ENCODE measurements around the gene PFN4. TPM values are rescaled to one million over a fixed set of nuclear protein-coding genes. Genes with fewer than 3 reads are reported as not detected.

Gene PFN4, protein sequence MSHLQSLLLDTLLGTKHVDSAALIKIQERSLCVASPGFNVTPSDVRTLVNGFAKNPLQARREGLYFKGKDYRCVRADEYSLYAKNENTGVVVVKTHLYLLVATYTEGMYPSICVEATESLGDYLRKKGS
- 1 to 10 TPM in 1 of 4 donors, under 1 TPM in 1, not detected in 2; 0.85 to 1.3 TPM for total RNA-seq

DNA sequence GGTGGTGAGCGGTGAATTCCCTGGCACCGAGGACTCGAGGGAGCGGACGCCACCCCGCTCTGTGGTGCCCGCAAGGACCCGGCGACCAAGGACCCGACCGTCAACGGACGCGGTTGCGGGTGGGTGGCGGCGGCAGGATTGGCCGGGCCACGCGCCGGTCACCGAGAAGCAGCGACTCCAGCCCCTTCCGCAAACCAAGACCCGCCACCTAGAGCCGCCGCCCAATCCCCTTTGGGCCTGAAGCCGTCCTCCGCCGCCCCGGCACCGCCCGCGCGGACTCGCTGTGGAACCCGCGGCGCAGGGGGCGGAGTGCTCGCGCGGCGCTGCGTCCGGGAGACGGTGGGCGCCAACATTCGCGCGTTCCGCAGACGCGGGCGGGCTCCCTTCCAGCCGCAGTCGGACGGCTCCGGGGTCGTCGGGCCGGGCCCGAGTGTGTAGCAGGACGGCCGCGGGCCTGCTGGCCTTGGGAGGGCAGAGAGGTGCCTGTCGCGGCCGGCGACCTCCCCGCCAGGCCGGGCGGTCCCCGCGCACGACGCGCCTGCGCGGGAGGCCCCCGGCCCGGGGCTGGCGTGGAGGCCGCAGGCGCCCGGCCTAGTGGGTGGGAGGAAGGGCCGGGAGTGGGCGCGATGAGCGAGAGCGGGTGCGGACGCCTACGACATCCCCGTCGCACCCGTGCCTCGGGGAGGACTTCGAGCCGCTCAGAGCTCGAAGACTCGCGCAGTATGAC lies at the start of gene PFN4, which contains the start of gene FAM228B:
TSS of gene PFN4 (minus strand) at position 140 of the 727 bp plus-strand sequence. CDS start 799 bp downstream, outside the sequence.
TSS of gene FAM228B (plus strand) at position 275 of the 727 bp plus-strand sequence. CDS start 893 bp downstream, outside the sequence.
- TF ChIP-seq, protein P1, sequence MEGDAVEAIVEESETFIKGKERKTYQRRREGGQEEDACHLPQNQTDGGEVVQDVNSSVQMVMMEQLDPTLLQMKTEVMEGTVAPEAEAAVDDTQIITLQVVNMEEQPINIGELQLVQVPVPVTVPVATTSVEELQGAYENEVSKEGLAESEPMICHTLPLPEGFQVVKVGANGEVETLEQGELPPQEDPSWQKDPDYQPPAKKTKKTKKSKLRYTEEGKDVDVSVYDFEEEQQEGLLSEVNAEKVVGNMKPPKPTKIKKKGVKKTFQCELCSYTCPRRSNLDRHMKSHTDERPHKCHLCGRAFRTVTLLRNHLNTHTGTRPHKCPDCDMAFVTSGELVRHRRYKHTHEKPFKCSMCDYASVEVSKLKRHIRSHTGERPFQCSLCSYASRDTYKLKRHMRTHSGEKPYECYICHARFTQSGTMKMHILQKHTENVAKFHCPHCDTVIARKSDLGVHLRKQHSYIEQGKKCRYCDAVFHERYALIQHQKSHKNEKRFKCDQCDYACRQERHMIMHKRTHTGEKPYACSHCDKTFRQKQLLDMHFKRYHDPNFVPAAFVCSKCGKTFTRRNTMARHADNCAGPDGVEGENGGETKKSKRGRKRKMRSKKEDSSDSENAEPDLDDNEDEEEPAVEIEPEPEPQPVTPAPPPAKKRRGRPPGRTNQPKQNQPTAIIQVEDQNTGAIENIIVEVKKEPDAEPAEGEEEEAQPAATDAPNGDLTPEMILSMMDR (IDR thresholded peaks at IDR 0.05; ENCODE audit: low read depth) = no peak

DNA sequence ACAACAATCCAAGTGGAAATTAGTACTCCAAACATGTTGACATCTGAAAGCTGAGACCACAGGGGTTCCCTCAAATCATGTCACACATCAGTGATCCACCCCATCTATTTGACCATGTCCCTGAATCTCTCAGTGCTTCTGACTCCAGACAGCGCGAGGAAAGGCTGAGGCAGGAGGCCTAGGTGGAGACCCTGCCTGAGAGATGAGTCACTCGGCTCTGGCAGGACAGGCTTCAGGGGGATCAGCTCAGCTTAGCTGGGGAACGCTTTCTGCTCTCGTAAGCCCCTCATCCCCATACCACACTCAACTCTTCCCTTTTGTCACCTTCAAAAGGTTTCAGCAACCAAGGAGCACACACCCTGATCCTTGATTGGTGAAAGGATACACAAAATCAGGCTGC lies 45.9 kb upstream of the PFN4 start:
- TF ChIP-seq, protein P1 (IDR thresholded peaks at IDR 0.05; ENCODE audit: low read depth) = no peak

DNA sequence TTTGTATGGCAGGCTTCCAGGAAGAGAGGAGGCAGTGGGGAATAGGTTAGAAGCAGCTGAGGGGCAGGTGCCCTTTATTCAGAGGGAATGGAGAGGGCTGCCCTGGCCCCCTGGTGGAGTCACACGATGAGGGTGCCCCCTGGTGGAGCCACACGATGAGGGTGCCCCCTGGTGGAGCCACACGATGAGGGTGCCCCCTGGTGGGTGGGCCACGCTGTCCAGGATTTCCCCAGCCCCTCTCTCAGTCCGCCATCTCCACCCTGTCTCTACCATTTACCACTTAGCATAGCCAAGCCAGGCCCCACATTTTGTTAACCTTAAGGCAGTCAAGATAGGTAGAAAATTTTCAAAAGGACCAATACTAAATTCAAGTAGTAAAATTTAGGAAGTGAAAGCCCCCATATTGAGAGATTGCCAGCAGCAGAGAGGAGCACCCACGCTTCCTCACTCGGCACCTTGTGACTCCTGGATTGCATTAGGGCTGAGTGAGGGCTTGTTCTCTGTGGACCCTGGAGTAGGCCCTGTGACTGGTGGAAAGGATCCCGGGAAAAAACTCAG lies 41.4 kb upstream of the PFN4 start:
- TF ChIP-seq, protein P1 (IDR thresholded peaks at IDR 0.05; ENCODE audit: low read depth) = no peak

DNA sequence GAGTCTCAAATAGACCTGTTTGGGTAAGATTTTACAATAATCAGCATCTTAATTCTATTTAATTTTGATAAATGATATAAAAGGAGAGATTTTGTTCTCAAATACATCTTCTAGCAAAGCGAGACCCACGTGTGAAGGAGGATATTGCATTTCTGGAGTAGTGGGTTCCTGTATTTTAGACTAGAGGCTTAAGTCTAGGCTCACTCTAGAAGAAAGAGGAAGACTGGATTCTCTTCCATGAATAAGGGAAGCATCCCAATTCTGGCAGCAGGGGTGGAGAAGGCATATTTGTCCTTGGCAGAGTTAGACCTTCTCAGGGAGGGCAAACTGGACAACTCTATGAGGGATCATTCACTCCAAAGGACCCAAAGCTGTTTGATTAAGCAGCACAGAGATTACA lies 40.5 kb upstream of the PFN4 start:
- TF ChIP-seq, protein P1 (IDR thresholded peaks at IDR 0.05; ENCODE audit: low read depth) = no peak

DNA sequence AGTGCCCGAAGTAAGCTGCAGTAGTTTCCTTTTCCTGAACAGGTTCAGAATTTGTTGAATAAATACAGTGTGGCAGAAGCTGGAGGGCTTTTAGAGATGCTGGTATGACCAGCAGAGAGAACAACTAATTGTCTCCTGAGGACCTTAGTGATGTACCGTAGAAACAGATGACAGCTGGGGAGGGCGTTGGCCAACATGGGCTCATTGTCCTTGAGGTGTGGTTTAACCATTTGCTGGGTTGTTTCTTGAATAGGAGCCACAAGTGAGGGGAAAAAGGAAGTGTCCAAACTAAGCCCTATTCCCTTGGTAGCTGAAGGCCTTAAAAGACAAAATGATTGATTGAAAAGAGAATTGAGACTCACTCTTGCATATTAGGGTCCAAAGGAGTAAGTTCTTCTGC lies 40.1 kb upstream of the PFN4 start:
- TF ChIP-seq, protein P1 (IDR thresholded peaks at IDR 0.05; ENCODE audit: low read depth) = no peak

DNA sequence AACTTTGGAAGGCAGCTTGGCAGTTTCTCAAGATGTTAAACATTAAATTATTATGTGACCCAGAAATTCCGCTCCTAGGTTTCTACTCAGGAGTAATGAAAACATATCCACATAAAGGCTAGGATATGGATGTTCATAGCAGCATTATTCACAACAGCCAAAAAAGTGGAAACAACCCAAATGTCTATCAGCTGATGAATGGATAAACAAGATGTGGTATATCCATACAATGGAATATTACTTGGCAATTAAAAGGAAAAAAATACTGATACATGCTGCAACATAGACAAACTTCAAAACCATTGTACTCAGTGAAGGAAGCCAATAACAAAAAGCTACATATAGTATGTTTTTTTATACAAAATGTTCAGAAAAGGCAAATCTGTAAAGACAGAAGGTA lies 39.4 kb upstream of the PFN4 start:
- TF ChIP-seq, protein P1 (IDR thresholded peaks at IDR 0.05; ENCODE audit: low read depth) = no peak

DNA sequence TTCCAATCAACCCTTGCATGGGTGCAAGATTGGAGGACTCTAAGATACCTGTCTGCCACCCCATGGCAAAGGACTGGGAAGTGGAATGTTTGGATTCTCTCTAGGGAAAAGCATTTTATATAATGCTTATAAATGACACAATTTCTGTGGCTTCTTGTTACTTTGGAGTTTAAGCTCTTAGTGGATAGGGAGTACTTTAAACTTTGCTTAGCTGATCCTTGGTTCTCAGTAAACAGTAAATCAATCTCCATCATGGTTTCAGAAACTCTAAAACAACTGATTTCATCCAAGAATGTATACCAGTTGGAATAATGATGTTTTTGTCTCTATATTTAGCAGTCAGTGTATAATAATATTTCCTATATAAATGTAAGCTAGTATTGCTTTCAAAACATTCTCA lies 37.6 kb upstream of the PFN4 start:
- TF ChIP-seq, protein P1 (IDR thresholded peaks at IDR 0.05; ENCODE audit: low read depth) = no peak

All from subcutaneous adipose tissue (tissue), 4 donors.